PC-9 (cell line): Measurements from ENCODE around the gene SGMS2. TPM values are rescaled to one million over a fixed set of nuclear protein-coding genes. Genes with fewer than 3 reads are reported as not detected.

Source experiments
- BruUV-seq: library from RNA; stranded (reverse); fragments of 400-500 nt; replicated peaks from 2 replicates; lab custom pipeline; 2021; lab: Mats Ljungman, UMichigan
- CTCF ChIA-PET: fragments of 300-600 bp; sonication (Branson Sonifier 250); formaldehyde crosslinking; loops from one replicate; lab custom pipeline; 2022; ENCODE audit warnings: antibody characterized with exemption; lab: Charles Lee
- POLR2A ChIA-PET: fragments of 300-600 bp; sonication (Branson Sonifier 250); formaldehyde crosslinking; loops from one replicate; lab custom pipeline; 2022; ENCODE audit warnings: antibody characterized with exemption; ENCODE audit not compliant: unreplicated experiment; lab: Charles Lee
- DNase-seq, 2 experiments: peaks; one replicate each; pipeline versions ENCODE4 v3.0.0 to v3.0.0-alpha.2; 2015 to 2022; ENCODE audit warnings: mixed read lengths in 1 of 2
- H2AFZ ChIP-seq: fragments of 200-600 bp; sonication (generic); 2 replicates; pipeline ENCODE4 v1.8.1; 2017; ENCODE audit warnings: antibody characterized with exemption
- H3F3A ChIP-seq: fragments of 200-600 bp; sonication (generic); 2 replicates; pipeline ENCODE4 v1.8.1; 2017; ENCODE audit warnings: antibody characterized with exemption, mild to moderate bottlenecking, low read depth; ENCODE audit not compliant: insufficient read depth
- H3K27ac ChIP-seq: fragments of 200-600 bp; sonication (generic); 2 replicates; pipeline ENCODE4 v1.6.1; 2016; ENCODE audit warnings: mixed run types
- H3K27me3 ChIP-seq: fragments of 200-600 bp; sonication (generic); 2 replicates; pipeline ENCODE4 v1.6.1; 2016; ENCODE audit warnings: low read depth, mixed run types; ENCODE audit not compliant: insufficient read depth
- H3K36me3 ChIP-seq: fragments of 200-600 bp; sonication (generic); 2 replicates; pipeline ENCODE4 v1.6.1; 2016; ENCODE audit warnings: low read depth, mixed run types
- H3K4me1 ChIP-seq: fragments of 200-600 bp; sonication (generic); replicated peaks from 2 replicates; pipeline ENCODE4 v1.6.1; 2016; ENCODE audit warnings: mixed run types; ENCODE audit not compliant: insufficient read depth
- H3K4me2 ChIP-seq: fragments of 200-600 bp; sonication (generic); 2 replicates; pipeline ENCODE4 v1.6.1; 2017; ENCODE audit warnings: mixed run types
- H3K4me3 ChIP-seq: fragments of 200-600 bp; sonication (generic); 2 replicates; pipeline ENCODE4 v1.6.1; 2016; ENCODE audit warnings: mixed run types
- H3K79me2 ChIP-seq: fragments of 200-600 bp; sonication (generic); 2 replicates; pipeline ENCODE4 v1.6.1; 2017; ENCODE audit warnings: low read depth, mixed run types
- H3K9me2 ChIP-seq: fragments of 200-600 bp; sonication (generic); 2 replicates; pipeline ENCODE4 v1.8.1; 2017; ENCODE audit warnings: mild to moderate bottlenecking; ENCODE audit not compliant: insufficient read depth
- H3K9me3 ChIP-seq: fragments of 200-600 bp; sonication (generic); 2 replicates; pipeline ENCODE4 v1.8.1; 2016; ENCODE audit warnings: low read depth; ENCODE audit not compliant: insufficient read depth
- H4K20me1 ChIP-seq: fragments of 200-600 bp; sonication (generic); 2 replicates; pipeline ENCODE4 v1.8.1; 2017; ENCODE audit not compliant: insufficient read depth
- EZH2 ChIP-seq: fragments of 200-600 bp; sonication (generic); IDR thresholded peaks from 2 replicates; pipeline ENCODE4 v1.8.0; 2017; ENCODE audit warnings: antibody characterized with exemption, low read depth
- intact Hi-C: fragments of 100-400 bp; cut with micrococcal nuclease; formaldehyde crosslinking; loops from one replicate; pipeline ENCODE4 v1.10.0; 2022; ENCODE audit not compliant: unreplicated experiment
- total RNA-seq: library from RNA; stranded (reverse); gene quantifications from 2 replicates; pipeline ENCODE4 v1.2.3, GENCODE V29; 2021
- TF ChIP-seq, protein P1 (sequence below): fragments of 200-600 bp; sonication (generic); conservative IDR thresholded peaks from 2 replicates; pipeline ENCODE4 v1.6.1; 2017; ENCODE audit warnings: mixed run types, antibody characterized with exemption, mild to moderate bottlenecking, moderate library complexity

The SGMS2 gene
- total RNA-seq, 1 experiment from 2014 or later, result 17.0 TPM

DNA sequence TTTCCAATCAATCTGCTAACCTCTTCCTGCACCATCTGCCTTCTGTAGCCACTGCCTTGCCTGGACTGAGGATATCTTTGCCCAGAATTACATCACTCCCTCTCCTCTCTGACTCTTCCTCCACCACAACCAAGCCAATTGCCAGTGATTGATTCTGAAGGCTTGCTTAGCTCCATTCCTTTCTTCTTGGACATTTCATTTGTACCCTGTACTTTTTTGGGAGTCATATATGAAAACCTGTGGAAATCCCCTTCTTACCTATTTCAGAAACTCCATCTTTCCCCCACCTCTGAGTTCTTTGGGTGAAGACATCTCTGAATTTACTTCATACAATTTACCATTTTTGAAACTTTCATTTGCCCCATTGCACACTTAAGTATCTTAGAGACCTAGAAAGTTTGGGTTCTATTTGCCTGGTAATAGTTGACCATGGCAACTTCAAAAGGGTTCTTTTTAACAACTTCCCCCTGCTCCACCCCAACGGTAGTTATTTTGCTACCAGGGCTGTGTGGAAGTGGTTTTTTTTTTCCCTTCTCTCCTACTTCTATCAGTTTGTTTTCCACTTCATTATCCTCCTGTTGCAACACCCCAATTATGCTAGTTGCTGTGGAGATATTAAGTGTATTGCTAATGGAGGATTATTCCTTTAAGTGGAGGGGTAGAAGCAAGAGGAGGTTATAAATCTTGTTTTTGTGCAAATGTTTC, 14.3 kb downstream of the SGMS2 start:
- Histone ChIP-seq H2AFZ (no peak overlapping the region), H3K9me2 (no peaks in the 10 kb centered on the region), H3K79me2 (no peaks in the 10 kb centered on the region), H3K4me3 (no peak overlapping the region), H3K27ac (peak overlapping the region; percentile 25; the same call in 1 of the 2 replicates), H3F3A (no peaks in the 10 kb centered on the region), H4K20me1 (no peaks in the 10 kb centered on the region), H3K4me1 (peaks cover 11% of the 10 kb centered on the region; the same call in 1 of the 2 replicates), H3K27me3 (no peaks in the 10 kb centered on the region), H3K9me3 (no peaks in the 10 kb centered on the region), H3K36me3 (no peaks in the 10 kb centered on the region), H3K4me2 (no peak overlapping the region)
- no TSS peak for BruUV-seq
- ChIA-PET CTCF (no interaction called here), POLR2A (no interaction called here)
- no peak for TF ChIP-seq EZH2
- TF ChIP-seq, protein P1, sequence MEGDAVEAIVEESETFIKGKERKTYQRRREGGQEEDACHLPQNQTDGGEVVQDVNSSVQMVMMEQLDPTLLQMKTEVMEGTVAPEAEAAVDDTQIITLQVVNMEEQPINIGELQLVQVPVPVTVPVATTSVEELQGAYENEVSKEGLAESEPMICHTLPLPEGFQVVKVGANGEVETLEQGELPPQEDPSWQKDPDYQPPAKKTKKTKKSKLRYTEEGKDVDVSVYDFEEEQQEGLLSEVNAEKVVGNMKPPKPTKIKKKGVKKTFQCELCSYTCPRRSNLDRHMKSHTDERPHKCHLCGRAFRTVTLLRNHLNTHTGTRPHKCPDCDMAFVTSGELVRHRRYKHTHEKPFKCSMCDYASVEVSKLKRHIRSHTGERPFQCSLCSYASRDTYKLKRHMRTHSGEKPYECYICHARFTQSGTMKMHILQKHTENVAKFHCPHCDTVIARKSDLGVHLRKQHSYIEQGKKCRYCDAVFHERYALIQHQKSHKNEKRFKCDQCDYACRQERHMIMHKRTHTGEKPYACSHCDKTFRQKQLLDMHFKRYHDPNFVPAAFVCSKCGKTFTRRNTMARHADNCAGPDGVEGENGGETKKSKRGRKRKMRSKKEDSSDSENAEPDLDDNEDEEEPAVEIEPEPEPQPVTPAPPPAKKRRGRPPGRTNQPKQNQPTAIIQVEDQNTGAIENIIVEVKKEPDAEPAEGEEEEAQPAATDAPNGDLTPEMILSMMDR, result no peak
- no peak for DNase-seq
- intact Hi-C loops, result no loop called here

DNA sequence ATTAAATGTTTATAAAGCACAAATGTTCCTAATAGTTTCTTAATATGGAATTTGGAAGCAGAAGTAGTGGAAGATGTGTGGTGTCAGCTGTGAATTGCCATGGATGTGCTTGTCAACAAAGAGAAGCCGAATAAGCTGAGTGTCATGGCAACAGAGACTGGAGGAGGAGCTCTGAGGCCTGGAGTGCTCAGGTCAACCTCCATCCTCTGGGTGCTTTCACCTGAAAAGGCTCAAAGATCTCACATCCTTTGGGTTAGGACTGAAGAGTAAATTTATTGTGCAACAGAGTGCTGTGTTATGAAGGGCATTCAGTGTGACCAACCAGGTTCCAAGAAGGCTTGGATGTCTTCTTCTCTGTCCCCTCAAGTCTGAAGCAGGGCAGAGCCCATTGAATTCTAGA, 18.7 kb downstream of the SGMS2 start:
- no peak overlapping the region for H3K27ac ChIP-seq
- H3K9me2 ChIP-seq, result no peaks in the 10 kb centered on the region
- H3K36me3 ChIP-seq, result no peaks in the 10 kb centered on the region
- intact Hi-C loops, result no loop called here
- no peaks in the 10 kb centered on the region for H4K20me1 ChIP-seq
- BruUV-seq, result no TSS peak
- H3K9me3 ChIP-seq, result no peaks in the 10 kb centered on the region
- peaks cover 3% of the 10 kb centered on the region; the same call in 1 of the 2 replicates for H3K4me1 ChIP-seq
- 0 out of 2 replicates have a peak, but pooled peaks cover 4% of the 10 kb centered on the region for H3K79me2 ChIP-seq
- no peak for TF ChIP-seq EZH2
- TF ChIP-seq, protein P1, result no peak
- H3K27me3 ChIP-seq, result no peaks in the 10 kb centered on the region
- H3F3A ChIP-seq, result no peaks in the 10 kb centered on the region
- ChIA-PET POLR2A (no interaction called here), CTCF (no interaction called here)
- H3K4me3 ChIP-seq, result no peak overlapping the region
- H3K4me2 ChIP-seq, result no peak overlapping the region
- H2AFZ ChIP-seq, result no peak overlapping the region
- DNase-seq, result no peak

DNA sequence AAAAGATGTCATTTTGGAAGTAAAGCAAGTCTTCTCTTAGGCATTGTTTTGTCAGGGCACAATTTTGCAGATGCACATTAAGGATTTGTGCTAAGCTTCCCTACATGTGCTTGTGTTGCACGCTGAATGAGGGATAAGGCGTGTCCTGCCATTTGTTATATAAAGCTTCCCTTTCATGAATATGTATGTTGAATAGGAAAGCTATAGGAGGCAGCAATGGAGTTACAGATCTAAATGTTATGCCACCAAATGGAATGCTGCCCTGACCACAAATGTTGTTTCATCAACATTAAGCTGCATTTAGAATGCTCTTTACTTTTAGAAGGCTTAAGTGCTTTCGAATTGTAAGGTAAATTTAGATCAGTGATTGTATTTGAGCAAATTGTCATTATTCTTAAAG, 20.9 kb downstream of the SGMS2 start:
- H3K79me2 ChIP-seq, result 0 out of 2 replicates have a peak, but pooled peaks cover 4% of the 10 kb centered on the region
- TF ChIP-seq, protein P1, result no peak
- TF ChIP-seq EZH2, result no peak
- H3F3A ChIP-seq, result no peaks in the 10 kb centered on the region
- no peak overlapping the region for H3K27ac ChIP-seq
- no peak for DNase-seq
- no peak overlapping the region for H3K4me2 ChIP-seq
- POLR2A ChIA-PET, result no interaction called here
- no peak overlapping the region for H2AFZ ChIP-seq
- H3K36me3 ChIP-seq, result no peaks in the 10 kb centered on the region
- no peak overlapping the region for H3K4me3 ChIP-seq
- intact Hi-C loops, result no loop called here
- BruUV-seq, result no TSS peak
- H3K27me3 ChIP-seq, result no peaks in the 10 kb centered on the region
- no peaks in the 10 kb centered on the region for H4K20me1 ChIP-seq
- no peaks in the 10 kb centered on the region for H3K9me3 ChIP-seq
- CTCF ChIA-PET, result no interaction called here
- H3K4me1 ChIP-seq, result no peaks in the 10 kb centered on the region
- no peaks in the 10 kb centered on the region for H3K9me2 ChIP-seq
